Gastrocnemius medialis (tissue), 4 donors: ENCODE data around the gene ADM5. TPM values are rescaled to one million over a fixed set of nuclear protein-coding genes. Genes with fewer than 3 reads are reported as not detected.

Experiments used
- ATAC-seq, 2 donors: fragments of 150-250 bp; one replicate each; pipeline ENCODE4 v1.9.1; 2016
- DNase-seq, 2 donors: peaks; one replicate each; pipeline ENCODE4 v3.0.0-alpha.2; 2019
- H3K27ac ChIP-seq, 4 donors: fragments of 200-600 bp; sonication (generic); 1 replicate in 1 of 4; 2 replicates in 3 of 4; pipeline ENCODE4 v1.5.1; 2016 to 2018; ENCODE audit warnings: mild to moderate bottlenecking in 2 of 4, moderate library complexity in 1 of 4
- H3K27me3 ChIP-seq, 3 donors: fragments of 200-600 bp; sonication (generic) in 2 of 3; 1 replicate in 1 of 3; 2 replicates in 2 of 3; pipeline versions ENCODE4 v1.5.1 to v1.6.0; 2016 to 2019; ENCODE audit warnings: mild to moderate bottlenecking in 1 of 3, moderate library complexity in 1 of 3
- H3K36me3 ChIP-seq, 2 donors: fragments of 200-600 bp; sonication (generic) in 1 of 2; one replicate each; pipeline ENCODE4 v1.5.1; 2017 to 2018
- H3K4me1 ChIP-seq, 2 donors: fragments of 200-600 bp; sonication (generic) in 1 of 2; one replicate each; pipeline ENCODE4 v1.5.1; 2016 to 2017; ENCODE audit warnings: mild to moderate bottlenecking in 2 of 2
- H3K4me3 ChIP-seq, 4 donors: fragments of 200-600 bp; sonication (generic) in 3 of 4; 1 replicate in 1 of 4; 2 replicates in 3 of 4; pipeline ENCODE4 v1.5.1; 2016 to 2019; ENCODE audit warnings: mild to moderate bottlenecking in 2 of 4
- H3K9me3 ChIP-seq, 3 donors: fragments of 200-600 bp; sonication (generic) in 2 of 3; 1 replicate in 1 of 3; 2 replicates in 2 of 3; pipeline ENCODE4 v1.5.1; 2016 to 2019
- CTCF ChIP-seq, 5 experiments: fragments of 450-650 bp in 3 of 5; fragments of 200-600 bp in 2 of 5; sonication (generic) in 2 of 5; IDR thresholded peaks in 4 of 5; conservative IDR thresholded peaks in 1 of 5; 1 replicate in 4 of 5; 2 replicates in 1 of 5; pipeline ENCODE4 v1.5.1; 2016 to 2019; ENCODE audit warnings: antibody characterized with exemption in 5 of 5, mild to moderate bottlenecking in 3 of 5, moderate library complexity in 3 of 5
- POLR2A ChIP-seq, 2 donors: fragments of 450-650 bp; IDR thresholded peaks; one replicate each; pipeline ENCODE4 v1.6.1; 2017; ENCODE audit warnings: antibody characterized with exemption in 2 of 2, mild to moderate bottlenecking in 2 of 2, moderate library complexity in 2 of 2
- in situ Hi-C, 4 donors: fragments of 200-750 bp; cut with MboI; loops; one replicate each; pipeline versions ENCODE4 v1.15.0 to v1.8.0; 2017; ENCODE audit warnings: low sequenced_read_pairs in 4 of 4
- intact Hi-C: fragments of 100-400 bp; cut with DNase I; formaldehyde crosslinking; loops from one replicate; pipeline ENCODE4 v1.15.1; 2023; ENCODE audit warnings: low total_unique reads
- total RNA-seq, 4 donors: library from RNA; depleted of rRNA; stranded (reverse); fragments of >200 nt; gene quantifications; one replicate each; pipeline versions ENCODE4 v1.1.0 to v1.2.3, GENCODE V29; 2016

The ADM5 gene
- total RNA-seq, 4 donors from 2014 or later, result 1.0 to 2.1 (median 1.4) TPM; not detected in 1

GRCh38 chr19:49704888-49705642, 15.7 kb downstream of the ADM5 start:
- Histone ChIP-seq H3K36me3 (no peaks in the 10 kb centered on the region), H3K4me1 (no peaks in the 10 kb centered on the region)
- in situ Hi-C loops, result no loop called here

GRCh38 chr19:49705919-49706318, 16.5 kb downstream of the ADM5 start:
- TF ChIP-seq POLR2A (IDR thresholded peaks at IDR 0.05) (no peak), CTCF (IDR thresholded peaks at IDR 0.05 in 4 of 5, conservative IDR thresholded peaks at IDR 0.05 in 1 of 5) (no peak)
- Histone ChIP-seq H3K9me3 (no peaks in the 10 kb centered on the region), H3K4me1 (no peaks in the 10 kb centered on the region), H3K27ac (no peak overlapping the region), H3K36me3 (no peaks in the 10 kb centered on the region), H3K27me3 (peaks cover 0 to 5% (median 0%) of the 10 kb centered on the region in 3 donors), H3K4me3 (no peak overlapping the region)
- ATAC-seq (no peak), DNase-seq (no peak)
- intact Hi-C loops (no loop called here), in situ Hi-C loops (no loop called here)

More at GRCh38 chr19:49704888-49705642, 15.7 kb downstream of the ADM5 start:
- intact Hi-C loops, result no loop called here
- ATAC-seq (no peak), DNase-seq (no peak)
- H3K9me3 ChIP-seq, result no peaks in the 10 kb centered on the region
- H3K4me3 ChIP-seq, result no peak overlapping the region
- no peak overlapping the region for H3K27ac ChIP-seq
- H3K27me3 ChIP-seq, result peaks cover 0 to 5% (median 0%) of the 10 kb centered on the region in 3 donors
- TF ChIP-seq CTCF (IDR thresholded peaks at IDR 0.05 in 4 of 5, conservative IDR thresholded peaks at IDR 0.05 in 1 of 5) (no peak), POLR2A (IDR thresholded peaks at IDR 0.05) (no peak)

- no peak for ATAC-seq
- Histone ChIP-seq H3K4me1 (no peaks in the 10 kb centered on the region), H3K27me3 (no peaks in the 10 kb centered on the region), H3K27ac (no peak overlapping the region), H3K36me3 (no peaks in the 10 kb centered on the region), H3K9me3 (no peaks in the 10 kb centered on the region), H3K4me3 (no peak overlapping the region)
- in situ Hi-C loops (no loop called here), intact Hi-C loops (no loop called here)
- TF ChIP-seq CTCF (IDR thresholded peaks at IDR 0.05 in 4 of 5, conservative IDR thresholded peaks at IDR 0.05 in 1 of 5) (no peak), POLR2A (IDR thresholded peaks at IDR 0.05) (no peak)
- no peak for DNase-seq
These were observed 21.1 kb downstream of the ADM5 start for GRCh38 chr19:49710372-49710951.

GRCh38 chr19:49712397-49712859, 23.0 kb downstream of the ADM5 start:
- peak; percentile 25 to 39 for DNase-seq
- H3K4me3 ChIP-seq, result no peak overlapping the region

More at GRCh38 chr19:49712397-49712859, 23.0 kb downstream of the ADM5 start:
- in situ Hi-C loops (no loop called here), intact Hi-C loops (no loop called here)
- peak in 1 of 2 donors; percentile 51 for ATAC-seq
- no peak for TF ChIP-seq CTCF (IDR thresholded peaks at IDR 0.05 in 4 of 5, conservative IDR thresholded peaks at IDR 0.05 in 1 of 5)
- TF ChIP-seq POLR2A (IDR thresholded peaks at IDR 0.05), result no peak
- H3K27me3 ChIP-seq, result no peaks in the 10 kb centered on the region
- no peaks in the 10 kb centered on the region for H3K9me3 ChIP-seq
- H3K27ac ChIP-seq, result no peak overlapping the region
- H3K4me1 ChIP-seq, result no peaks in the 10 kb centered on the region
- no peaks in the 10 kb centered on the region for H3K36me3 ChIP-seq
